ENCODE results near the gene TRAPPC4. TPM values are rescaled to one million over a fixed set of nuclear protein-coding genes. Genes with fewer than 3 reads are reported as not detected.
"Not testable (repeated sequence)": the region's sequence is repeated elsewhere in the genome, so short reads cannot be mapped to it uniquely, and the experiment has no call there.

The TRAPPC4 gene
- total and polyA plus RNA-seq, 7 experiments from 2014 or later, result 70.7 to 123 (median 80.3) TPM

- POLR2A ChIA-PET, result interaction anchor here (0.6 to 3.8 kb wide), 12 partner anchors 9 to 150 kb away, joined by 3 to 67 read pairs (median 4); partner anchors contain the start of genes CENATAC, HMBS, SLC37A4 and VPS11
- H3K4me3 ChIP-seq (ENCODE audit: low read length), result peak overlapping the region; percentile 7
- Mint-ChIP-seq H3K4me1 (peaks cover 20 to 70% (median 51%) of the 10 kb centered on the region in 7 donors), H3K27me3 (no peaks in the 10 kb centered on the region), H3K36me3 (peaks cover 10 to 53% (median 39%) of the 10 kb centered on the region in 5 donors), H3K9me3 (peaks cover 0 to 2% (median 0%) of the 10 kb centered on the region in 11 donors), H3K27ac (peak overlapping the region in 7 of 9 donors; percentile 31 to 100 (median 99)), H3K4me3 (peak overlapping the region; percentile 37 to 100 (median 98))
- ATAC-seq, result no peak
- peak overlapping the region; percentile 98 for H3K27ac ChIP-seq (ENCODE audit: low read depth, low read length)
- intact Hi-C loops (cut with micrococcal nuclease), result loop anchor here (5.0 kb wide), 3 partner anchors 151 to 444 kb away; partner anchors contain the start of genes ARCN1 (in 1 of the 2) and NLRX1 (in 1 of the 2)
- H3K9me3 ChIP-seq (ENCODE audit: control insufficient read depth in 2 of 3, low read length in 3 of 3), result peaks cover 0 to 3% (median 0%) of the 10 kb centered on the region in 3 experiments
- peaks cover 18 to 61% (median 21%) of the 10 kb centered on the region in 3 experiments for H3K36me3 ChIP-seq (ENCODE audit: control insufficient read depth in 2 of 3, insufficient read depth in 3 of 3, low read length in 3 of 3)
- H3K27me3 ChIP-seq (ENCODE audit: control insufficient read depth in 2 of 2, insufficient read depth in 2 of 2, low read length in 2 of 2), result no peaks in the 10 kb centered on the region
- no peak for DNase-seq
- CTCF ChIA-PET, result interaction anchor here (1.0 kb wide), 1 partner anchor 108 kb away, joined by 4 read pairs; no protein-coding TSS in a partner anchor
- H3K4me1 ChIP-seq (ENCODE audit: control insufficient read depth in 2 of 2, insufficient read depth in 2 of 2, low read length in 2 of 2), result peaks cover 28 to 29% of the 10 kb centered on the region in 2 donors
These were observed 2.2 kb upstream of the TRAPPC4 start for GRCh38 chr11:119016216-119017009.

DNA sequence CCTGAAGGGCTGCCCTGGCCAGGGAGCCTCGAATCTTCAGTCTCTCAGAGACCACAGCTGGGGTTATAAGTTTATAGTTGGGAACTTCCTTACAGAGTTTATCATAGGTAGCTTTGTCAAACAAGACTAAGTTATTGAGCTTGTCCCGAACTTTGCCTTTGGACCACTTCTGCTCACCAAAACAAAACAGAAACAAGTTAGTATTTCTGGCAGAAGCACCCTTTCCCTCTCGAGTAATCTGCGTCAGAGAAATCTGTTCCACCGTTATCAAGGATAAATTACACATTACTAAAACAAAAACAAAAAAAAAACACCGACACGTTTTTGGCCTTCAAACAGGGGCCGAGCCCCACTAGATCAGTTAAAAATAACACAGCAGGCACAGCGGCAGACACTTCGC is 1.2 kb upstream of the TRAPPC4 start:
- H3K4me3 Mint-ChIP-seq, result peak overlapping the region; percentile 96 to 100 (median 98)
- Histone ChIP-seq H3K36me3 (ENCODE audit: control insufficient read depth in 2 of 3, insufficient read depth in 3 of 3, low read length in 3 of 3) (peaks cover 18 to 61% (median 25%) of the 10 kb centered on the region in 3 experiments), H3K4me1 (ENCODE audit: control insufficient read depth in 2 of 2, insufficient read depth in 2 of 2, low read length in 2 of 2) (peaks cover 30 to 32% of the 10 kb centered on the region in 2 donors), H3K27ac (ENCODE audit: low read depth, low read length) (peak overlapping the region; percentile 98), H3K4me3 (ENCODE audit: low read length) (peak overlapping the region; percentile 89)
- CTCF ChIA-PET, result interaction anchor here (1.0 kb wide), 1 partner anchor 109 kb away, joined by 4 read pairs; no protein-coding TSS in a partner anchor
- H3K4me1 Mint-ChIP-seq, result peaks cover 22 to 77% (median 52%) of the 10 kb centered on the region in 7 donors
- peak in 3 of 9 donors; percentile 22 to 31 (median 25) for DNase-seq
- ATAC-seq; H3K9me3 Mint-ChIP-seq; H3K9me3 ChIP-seq (ENCODE audit: control insufficient read depth in 2 of 3, low read length in 3 of 3); H3K27me3 Mint-ChIP-seq; H3K27me3 ChIP-seq (ENCODE audit: control insufficient read depth in 2 of 2, insufficient read depth in 2 of 2, low read length in 2 of 2): not testable (repeated sequence)
- H3K36me3 Mint-ChIP-seq, result peaks cover 8 to 57% (median 40%) of the 10 kb centered on the region in 5 donors
- H3K27ac Mint-ChIP-seq, result peak overlapping the region; percentile 99 to 100 (median 100)
- POLR2A ChIA-PET, result interaction anchor here (0.7 to 4.2 kb wide), 7 partner anchors 12 to 85 kb away, joined by 3 to 69 read pairs (median 9); partner anchors contain the start of genes CENATAC, HMBS and SLC37A4
- intact Hi-C loops (cut with micrococcal nuclease), result loop anchor here (5.0 kb wide), 3 partner anchors 150 to 445 kb away; partner anchors contain the start of genes ARCN1 (in 1 of the 2) and NLRX1 (in 1 of the 2)

DNA sequence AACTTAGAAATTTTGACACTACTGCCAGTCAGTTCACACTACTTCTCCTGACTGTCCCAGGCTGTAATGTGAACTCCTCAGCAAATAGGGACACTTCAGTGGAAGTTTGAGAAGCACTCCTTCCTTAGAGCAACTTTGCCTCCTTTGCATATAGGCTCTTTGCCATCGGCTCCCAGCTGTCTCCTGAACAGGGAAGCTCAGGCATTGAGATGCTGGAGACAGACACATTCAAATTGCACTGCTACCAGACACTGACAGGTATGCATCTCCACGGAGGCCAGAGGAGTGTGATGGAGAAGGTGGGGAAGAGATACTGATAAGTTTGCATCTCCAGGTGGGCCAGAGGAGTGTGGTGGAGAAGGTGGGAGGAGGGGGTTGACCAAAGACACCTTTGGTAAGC is 1.4 kb downstream of the TRAPPC4 start:
- Histone ChIP-seq H3K9me3 (ENCODE audit: control insufficient read depth in 2 of 3, low read length in 3 of 3) (peaks cover 0 to 3% (median 0%) of the 10 kb centered on the region in 3 experiments), H3K36me3 (ENCODE audit: control insufficient read depth in 2 of 3, insufficient read depth in 3 of 3, low read length in 3 of 3) (peaks cover 21 to 64% (median 27%) of the 10 kb centered on the region in 3 experiments), H3K27me3 (ENCODE audit: control insufficient read depth in 2 of 2, insufficient read depth in 2 of 2, low read length in 2 of 2) (no peaks in the 10 kb centered on the region), H3K4me1 (ENCODE audit: control insufficient read depth in 2 of 2, insufficient read depth in 2 of 2, low read length in 2 of 2) (peaks cover 30 to 32% of the 10 kb centered on the region in 2 donors), H3K4me3 (ENCODE audit: low read length) (peak overlapping the region; percentile 89), H3K27ac (ENCODE audit: low read depth, low read length) (peak overlapping the region; percentile 98)
- Mint-ChIP-seq H3K4me1 (peaks cover 26 to 86% (median 62%) of the 10 kb centered on the region in 7 donors), H3K4me3 (peak overlapping the region; percentile 96 to 100 (median 98)), H3K27me3 (no peaks in the 10 kb centered on the region), H3K27ac (peak overlapping the region; percentile 99 to 100 (median 100)), H3K9me3 (peaks cover 0 to 2% (median 0%) of the 10 kb centered on the region in 11 donors), H3K36me3 (peaks cover 3 to 44% (median 34%) of the 10 kb centered on the region in 5 donors)
- DNase-seq (no peak), ATAC-seq (no peak)
- intact Hi-C loops (cut with micrococcal nuclease), result loop anchor here (2.0 to 5.0 kb wide), 6 partner anchors 65 to 448 kb away; partner anchors contain the start of genes ARCN1 (in 1 of the 2), HMBS (in 1 of the 2), NLRX1 (in 1 of the 2) and RNF26 (in 1 of the 2)
- CTCF ChIA-PET, result interaction anchor here (0.6 to 1.7 kb wide), 2 partner anchors 10 to 80 kb away, joined by 4 to 5 read pairs; partner anchors contain the start of gene SLC37A4
- POLR2A ChIA-PET, result interaction anchor here (0.6 to 4.2 kb wide), 12 partner anchors 9 to 271 kb away, joined by 3 to 69 read pairs (median 4); partner anchors contain the start of genes CENATAC, HINFP, HYOU1 and SLC37A4

DNA sequence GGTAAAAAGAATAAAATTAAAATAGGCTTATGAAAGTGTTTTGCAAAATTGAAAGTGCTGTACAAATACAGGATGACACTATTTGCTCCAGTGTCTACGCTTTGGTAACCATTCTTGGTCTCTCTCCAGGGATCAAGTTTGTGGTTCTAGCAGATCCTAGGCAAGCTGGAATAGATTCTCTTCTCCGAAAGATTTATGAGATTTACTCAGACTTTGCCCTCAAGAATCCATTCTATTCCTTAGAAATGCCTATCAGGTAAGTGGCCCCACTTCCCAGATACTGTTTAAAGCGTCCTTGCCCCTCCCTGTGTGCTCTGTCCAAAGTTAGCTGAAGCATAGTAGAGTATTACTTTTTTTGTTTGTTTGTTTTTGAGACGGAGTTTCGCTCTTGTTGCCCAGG is 3.1 kb downstream of the TRAPPC4 start:
- Histone ChIP-seq H3K4me3 (ENCODE audit: low read length) (no peak overlapping the region), H3K36me3 (ENCODE audit: control insufficient read depth in 2 of 3, insufficient read depth in 3 of 3, low read length in 3 of 3) (peaks cover 19 to 60% (median 22%) of the 10 kb centered on the region in 3 experiments), H3K9me3 (ENCODE audit: control insufficient read depth in 2 of 3, low read length in 3 of 3) (peaks cover 0 to 3% (median 0%) of the 10 kb centered on the region in 3 experiments), H3K27me3 (ENCODE audit: control insufficient read depth in 2 of 2, insufficient read depth in 2 of 2, low read length in 2 of 2) (no peaks in the 10 kb centered on the region), H3K4me1 (ENCODE audit: control insufficient read depth in 2 of 2, insufficient read depth in 2 of 2, low read length in 2 of 2) (peaks cover 22 to 23% of the 10 kb centered on the region in 2 donors), H3K27ac (ENCODE audit: low read depth, low read length) (no peak overlapping the region)
- peaks cover 0 to 2% (median 0%) of the 10 kb centered on the region in 11 donors for H3K9me3 Mint-ChIP-seq
- POLR2A ChIA-PET, result interaction anchor here (0.8 to 0.9 kb wide), 2 partner anchors 8 to 10 kb away, joined by 3 to 4 read pairs; no protein-coding TSS in a partner anchor
- DNase-seq (no peak), ATAC-seq (no peak)
- peak overlapping the region in 9 of 10 donors; percentile 21 to 99 (median 66) for H3K4me3 Mint-ChIP-seq
- intact Hi-C loops (cut with micrococcal nuclease), result no loop called here
- H3K27me3 Mint-ChIP-seq, result no peaks in the 10 kb centered on the region
- H3K4me1 Mint-ChIP-seq, result peaks cover 14 to 75% (median 54%) of the 10 kb centered on the region in 7 donors
- H3K36me3 Mint-ChIP-seq, result peaks cover 3 to 35% (median 28%) of the 10 kb centered on the region in 5 donors
- CTCF ChIA-PET, result no interaction called here
- peak overlapping the region in 5 of 9 donors; percentile 20 to 76 (median 36) for H3K27ac Mint-ChIP-seq

DNA sequence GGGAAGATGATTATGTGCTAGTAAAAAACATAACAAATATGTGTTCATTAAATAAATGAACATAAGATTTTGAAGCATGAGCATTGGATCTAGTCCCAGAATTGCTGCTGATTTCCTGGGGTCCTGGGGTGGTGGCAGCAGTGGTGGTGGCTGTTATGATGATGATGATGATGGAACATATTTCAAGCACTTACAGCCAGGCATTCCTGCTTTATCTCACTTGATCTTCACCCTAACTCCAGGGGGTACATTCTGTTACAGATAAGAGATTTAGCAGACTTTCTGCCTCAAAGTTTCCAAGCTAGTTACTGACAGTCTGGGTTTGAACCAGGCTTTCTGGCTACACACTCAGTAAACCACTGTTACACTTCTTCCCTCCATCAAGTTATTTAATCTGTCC is 5.2 kb downstream of the TRAPPC4 start:
- CTCF ChIA-PET, result interaction anchor here (0.6 kb wide), 1 partner anchor 1681 kb away, joined by 3 read pairs; no protein-coding TSS in a partner anchor
- Histone ChIP-seq H3K27me3 (ENCODE audit: control insufficient read depth in 2 of 2, insufficient read depth in 2 of 2, low read length in 2 of 2) (no peaks in the 10 kb centered on the region), H3K36me3 (ENCODE audit: control insufficient read depth in 2 of 3, insufficient read depth in 3 of 3, low read length in 3 of 3) (peaks cover 14 to 63% (median 22%) of the 10 kb centered on the region in 3 experiments), H3K4me1 (ENCODE audit: control insufficient read depth in 2 of 2, insufficient read depth in 2 of 2, low read length in 2 of 2) (peaks cover 14% of the 10 kb centered on the region in 2 donors), H3K9me3 (ENCODE audit: control insufficient read depth in 2 of 3, low read length in 3 of 3) (peaks cover 0 to 3% (median 0%) of the 10 kb centered on the region in 3 experiments), H3K4me3 (ENCODE audit: low read length) (no peak overlapping the region), H3K27ac (ENCODE audit: low read depth, low read length) (peak overlapping the region; percentile 6)
- ATAC-seq, result no peak
- intact Hi-C loops (cut with micrococcal nuclease), result no loop called here
- Mint-ChIP-seq H3K27ac (peak overlapping the region in 4 of 9 donors; percentile 5 to 62 (median 35)), H3K36me3 (peaks cover 0 to 31% (median 18%) of the 10 kb centered on the region in 5 donors), H3K4me3 (peak overlapping the region in 1 of 10 donors; percentile 2), H3K9me3 (peaks cover 0 to 2% (median 0%) of the 10 kb centered on the region in 11 donors), H3K4me1 (peaks cover 15 to 58% (median 50%) of the 10 kb centered on the region in 7 donors), H3K27me3 (no peaks in the 10 kb centered on the region)
- no peak for DNase-seq
- POLR2A ChIA-PET, result interaction anchor here (0.6 to 2.1 kb wide), 7 partner anchors 9 to 651 kb away, joined by 3 to 5 read pairs (median 4); partner anchors contain the start of gene VPS11

All from naive thymus-derived CD4-positive, alpha-beta T cell (primary cell).